T-helper 1 cell treated with Interleukin-12 subunit alpha and Interleukin-12 subunit beta and Interleukin-4 antibody, amounts not matched to agents 30 ng/mL and 1 ng/mL, for 36 hours (primary cell): ENCODE data around the gene KRT76. TPM values are rescaled to one million over a fixed set of nuclear protein-coding genes. Genes with fewer than 3 reads are reported as not detected.

Experiments
- intact Hi-C: fragments of 100-400 bp; cut with micrococcal nuclease; formaldehyde crosslinking; loops from one replicate; pipeline ENCODE4 v1.15.1; 2024
- total RNA-seq: library from RNA; stranded (reverse); gene quantifications from 2 replicates; pipeline ENCODE4 v1.2.3, GENCODE V29; 2022

Gene KRT76
- total RNA-seq = not detected in 2 replicates

GRCh38 chr12:52776913-52777395 lies at the start of gene KRT76:
Gene KRT76, minus strand, starts transcription at chr12:52777345. Its CDS starts 54 bp downstream, at chr12:52777291.
- intact Hi-C loops = no loop called here

GRCh38 chr12:52825961-52826360 lies 48.8 kb upstream of the KRT76 start:
- intact Hi-C loops = no loop called here

GRCh38 chr12:52824741-52825410 lies 47.7 kb upstream of the KRT76 start:
- intact Hi-C loops = no loop called here

GRCh38 chr12:52823761-52824450 lies 46.8 kb upstream of the KRT76 start:
- intact Hi-C loops = no loop called here

- intact Hi-C loops = no loop called here
These were observed 45.8 kb upstream of the KRT76 start for GRCh38 chr12:52822771-52823510.

- intact Hi-C loops = no loop called here
These were observed 44.9 kb upstream of the KRT76 start for GRCh38 chr12:52821826-52822660.

- intact Hi-C loops = no loop called here
These were observed 44.1 kb upstream of the KRT76 start for GRCh38 chr12:52821071-52821730.

GRCh38 chr12:52820521-52820920 lies 43.4 kb upstream of the KRT76 start:
- intact Hi-C loops = no loop called here

- intact Hi-C loops = no loop called here
These were observed 42.8 kb upstream of the KRT76 start for GRCh38 chr12:52819731-52820510.

GRCh38 chr12:52818887-52819420 lies 41.8 kb upstream of the KRT76 start:
- intact Hi-C loops = no loop called here

- intact Hi-C loops = no loop called here
These were observed 41.2 kb upstream of the KRT76 start for GRCh38 chr12:52818388-52818787.

- intact Hi-C loops = no loop called here
These were observed 40.6 kb upstream of the KRT76 start for GRCh38 chr12:52817699-52818238.

GRCh38 chr12:52817003-52817698 lies 40.0 kb upstream of the KRT76 start:
- intact Hi-C loops = no loop called here

GRCh38 chr12:52815676-52816588 lies 38.8 kb upstream of the KRT76 start:
- intact Hi-C loops = no loop called here

- intact Hi-C loops = no loop called here
These were observed 38.0 kb upstream of the KRT76 start for GRCh38 chr12:52815161-52815560.

GRCh38 chr12:52814710-52815155 lies 37.6 kb upstream of the KRT76 start:
- intact Hi-C loops = no loop called here

- intact Hi-C loops = no loop called here
These were observed 37.0 kb upstream of the KRT76 start, which contains the start of gene KRT4 for GRCh38 chr12:52813885-52814709. Gene KRT4, minus strand, starts transcription at chr12:52814116. Its CDS starts 58 bp downstream, at chr12:52814058.
